MM.1S (cell line): ENCODE data around the gene PARP8.

ENCODE experiments used
- CTCF ChIP-seq: fragments of 300-600 bp; sonication (generic); IDR thresholded peaks from 2 replicates; pipeline ENCODE4 v1.5.1; 2016; ENCODE audit warnings: antibody characterized with exemption, low read length, mixed read lengths
- EZH2 ChIP-seq: fragments of 300-600 bp; sonication (generic); optimal IDR thresholded peaks from 2 replicates; pipeline ENCODE3; 2017; ENCODE audit warnings: low read depth, mild to moderate bottlenecking, antibody characterized with exemption, low read length, mixed read lengths
- EZH2phosphoT487 ChIP-seq: fragments of 300-600 bp; sonication (generic); IDR thresholded peaks from 2 replicates; pipeline ENCODE4 v1.6.1; 2018; ENCODE audit warnings: antibody characterized with exemption, low read length

- no peak for TF ChIP-seq CTCF
- no peak for TF ChIP-seq EZH2
- TF ChIP-seq EZH2phosphoT487: no peak
Observed at GRCh38 chr5:50887889-50888633, 221.6 kb downstream of the PARP8 start.
